ENCODE data around the gene SLC22A23.

The SLC22A23 gene

GRCh38 chr6:3400162-3400561 lies 56.7 kb downstream of the SLC22A23 start:
- no peak for DNase-seq (ENCODE audit: low spot score)
- no peak for TF ChIP-seq CTCF (conservative IDR thresholded peaks at IDR 0.05; ENCODE audit: low read depth)
- ChIA-PET POLR2A (ENCODE audit: low non-redundant PET) (no interaction called here), CTCF (no interaction called here)
- no peak overlapping the region for H3K27ac ChIP-seq

- peak overlapping the region; percentile 27 for H3K27ac ChIP-seq
Measured at GRCh38 chr6:3398755-3399696, 57.8 kb downstream of the SLC22A23 start.

GRCh38 chr6:3398165-3398562 lies 58.7 kb downstream of the SLC22A23 start:
- TF ChIP-seq CTCF (conservative IDR thresholded peaks at IDR 0.05; ENCODE audit: low read depth): no peak
- DNase-seq (ENCODE audit: low spot score): no peak
- no peak overlapping the region for H3K27ac ChIP-seq
- ChIA-PET POLR2A (ENCODE audit: low non-redundant PET) (no interaction called here), CTCF (no interaction called here)

More at GRCh38 chr6:3398755-3399696, 57.8 kb downstream of the SLC22A23 start:
- POLR2A ChIA-PET (ENCODE audit: low non-redundant PET): no interaction called here
- CTCF ChIA-PET: no interaction called here
- no peak for DNase-seq (ENCODE audit: low spot score)
- TF ChIP-seq CTCF (conservative IDR thresholded peaks at IDR 0.05; ENCODE audit: low read depth): no peak

- CTCF ChIA-PET: no interaction called here
- DNase-seq (ENCODE audit: low spot score): no peak
- H3K27ac ChIP-seq: peak overlapping the region; percentile 60
- no peak for TF ChIP-seq CTCF (conservative IDR thresholded peaks at IDR 0.05; ENCODE audit: low read depth)
- POLR2A ChIA-PET (ENCODE audit: low non-redundant PET): no interaction called here
Measured at GRCh38 chr6:3397229-3398164, 59.4 kb downstream of the SLC22A23 start.

- DNase-seq (ENCODE audit: low spot score): no peak
- H3K27ac ChIP-seq: peak overlapping the region; percentile 60
- ChIA-PET POLR2A (ENCODE audit: low non-redundant PET) (interaction anchor here (0.5 kb wide), 1 partner anchor 13 kb away, joined by 6 read pairs; no protein-coding TSS in a partner anchor), CTCF (no interaction called here)
- TF ChIP-seq CTCF (conservative IDR thresholded peaks at IDR 0.05; ENCODE audit: low read depth): no peak
Measured at GRCh38 chr6:3396503-3397180, 60.2 kb downstream of the SLC22A23 start.

- POLR2A ChIA-PET (ENCODE audit: low non-redundant PET): no interaction called here
- no peak for TF ChIP-seq CTCF (conservative IDR thresholded peaks at IDR 0.05; ENCODE audit: low read depth)
- H3K27ac ChIP-seq: 0 out of 2 replicates have a peak overlapping the region, but pooled peaks have one; percentile 1
- no peak for DNase-seq (ENCODE audit: low spot score)
- CTCF ChIA-PET: no interaction called here
Measured at GRCh38 chr6:3394671-3395070, 62.2 kb downstream of the SLC22A23 start.
